Skeletal muscle cell (primary cell): ENCODE measurements around the gene ATF7IP.
"Not testable (repeated sequence)": the region's sequence is repeated elsewhere in the genome, so short reads cannot be mapped to it uniquely, and the experiment has no call there.

Source experiments
- DNase-seq: peaks from one replicate; pipeline ENCODE4 v3.0.0-alpha.2; 2010; ENCODE audit warnings: low read depth
- H3K4me3 ChIP-seq: 2 replicates; pipeline ENCODE4 v1.5.1; 2011; ENCODE audit warnings: low read depth, mild to moderate bottlenecking, control low read depth, low read length, moderate library complexity

ATF7IP gene

GRCh38 chr12:14365294-14366208 is at the start of gene ATF7IP:
Gene ATF7IP, plus strand, starts transcription at chr12:14365682. Its CDS starts 58,234 bp downstream, at chr12:14423916.
- DNase-seq, result peak; percentile 93
- peak within 1 kb of the TSS; percentile 65 for H3K4me3 ChIP-seq

- H3K4me3 ChIP-seq, result no peak overlapping the region
Observed at GRCh38 chr12:14317362-14318146, 47.9 kb upstream of the ATF7IP start.

GRCh38 chr12:14319704-14320427 is 45.6 kb upstream of the ATF7IP start:
- not testable (repeated sequence) for DNase-seq, H3K4me3 ChIP-seq

More at GRCh38 chr12:14317362-14318146, 47.9 kb upstream of the ATF7IP start:
- no peak for DNase-seq

- no peak overlapping the region for H3K4me3 ChIP-seq
- no peak for DNase-seq
Observed at GRCh38 chr12:14322403-14322802, 43.1 kb upstream of the ATF7IP start.

- DNase-seq, result no peak
- H3K4me3 ChIP-seq, result no peak overlapping the region
Observed at GRCh38 chr12:14325716-14326343, 39.7 kb upstream of the ATF7IP start.

GRCh38 chr12:14326699-14327098 is 38.8 kb upstream of the ATF7IP start:
- no peak for DNase-seq
- H3K4me3 ChIP-seq, result no peak overlapping the region

GRCh38 chr12:14327711-14328110 is 37.8 kb upstream of the ATF7IP start:
- no peak overlapping the region for H3K4me3 ChIP-seq
- DNase-seq, result no peak

- no peak overlapping the region for H3K4me3 ChIP-seq
- no peak for DNase-seq
Observed at GRCh38 chr12:14332482-14332881, 33.0 kb upstream of the ATF7IP start.

- no peak overlapping the region for H3K4me3 ChIP-seq
- DNase-seq, result no peak
Observed at GRCh38 chr12:14340371-14340770, 25.1 kb upstream of the ATF7IP start.

- DNase-seq, result not testable (repeated sequence)
Observed at GRCh38 chr12:14351524-14351923, 14.0 kb upstream of the ATF7IP start.

GRCh38 chr12:14352066-14352465 is 13.4 kb upstream of the ATF7IP start:
- not testable (repeated sequence) for H3K4me3 ChIP-seq, DNase-seq

More at GRCh38 chr12:14351524-14351923, 14.0 kb upstream of the ATF7IP start:
- H3K4me3 ChIP-seq, result not testable (repeated sequence)

- not testable (repeated sequence) for DNase-seq, H3K4me3 ChIP-seq
Observed at GRCh38 chr12:14354665-14355064, 10.8 kb upstream of the ATF7IP start.

GRCh38 chr12:14356147-14356546 is 9.3 kb upstream of the ATF7IP start:
- DNase-seq, result no peak
- no peak overlapping the region for H3K4me3 ChIP-seq

GRCh38 chr12:14357486-14357885 is 8.0 kb upstream of the ATF7IP start:
- DNase-seq, result no peak
- no peak overlapping the region for H3K4me3 ChIP-seq

GRCh38 chr12:14362352-14362751 is 3.1 kb upstream of the ATF7IP start:
- DNase-seq, result no peak

GRCh38 chr12:14364583-14365271 is 755 bp upstream of the ATF7IP start:
- DNase-seq, result no peak
- H3K4me3 ChIP-seq, result peak overlapping the region; percentile 65

More at GRCh38 chr12:14362352-14362751, 3.1 kb upstream of the ATF7IP start:
- no peak overlapping the region for H3K4me3 ChIP-seq

GRCh38 chr12:14366209-14367039 is 942 bp downstream of the ATF7IP start:
- no peak for DNase-seq
- peak overlapping the region; percentile 65 for H3K4me3 ChIP-seq
